Right atrium auricular region (tissue), 2 donors: ENCODE measurements around the gene FRMD4A. TPM values are rescaled to one million over a fixed set of nuclear protein-coding genes. Genes with fewer than 3 reads are reported as not detected.
A peak's percentile ranks its signal among the peaks of the same experiment; 100 is the strongest.

ENCODE experiments used
- DNase-seq: peaks from one replicate; pipeline ENCODE4 v3.0.0-alpha.2; 2019; ENCODE audit warnings: low spot score
- H3K27ac ChIP-seq, 2 donors: fragments of 200-600 bp; sonication (generic); 1 replicate in 1 of 2; 2 replicates in 1 of 2; pipeline ENCODE4 v1.5.1; 2016 to 2019
- H3K27me3 ChIP-seq, 2 donors: fragments of 200-600 bp; sonication (generic); one replicate each; pipeline versions ENCODE4 v1.5.1 to v1.6.0; 2017 to 2019
- H3K36me3 ChIP-seq: fragments of 200-600 bp; sonication (generic); one replicate; pipeline ENCODE4 v1.5.1; 2016
- H3K4me1 ChIP-seq, 2 donors: fragments of 200-600 bp; sonication (generic); one replicate each; pipeline versions ENCODE4 v1.5.1 to v1.6.0; 2017 to 2019
- H3K4me3 ChIP-seq, 2 donors: fragments of 200-600 bp; sonication (generic); 1 replicate in 1 of 2; 2 replicates in 1 of 2; pipeline ENCODE4 v1.5.1; 2017 to 2019; ENCODE audit warnings: mild to moderate bottlenecking in 1 of 2, moderate library complexity in 1 of 2
- H3K9me3 ChIP-seq, 2 donors: fragments of 200-600 bp; sonication (generic); one replicate each; pipeline ENCODE4 v1.5.1; 2019
- CTCF ChIP-seq, 2 donors: fragments of 200-600 bp; sonication (generic); IDR thresholded peaks; one replicate each; pipeline ENCODE4 v1.5.1; 2019; ENCODE audit warnings: antibody characterized with exemption in 2 of 2
- total RNA-seq, 2 donors: library from RNA; depleted of rRNA; stranded (reverse); fragments of >200 nt; gene quantifications; one replicate each; pipeline ENCODE4 v1.1.0, GENCODE V29; 2016

Gene FRMD4A
- total RNA-seq, 2 donors from 2014 or later, result 15.9 to 22.9 TPM

GRCh38 chr10:14086596-14086995, 244.1 kb downstream of the FRMD4A start:
- Histone ChIP-seq H3K4me1 (peaks cover 0 to 5% of the 10 kb centered on the region in 2 donors), H3K9me3 (no peaks in the 10 kb centered on the region), H3K27ac (no peak overlapping the region), H3K27me3 (no peaks in the 10 kb centered on the region), H3K4me3 (no peak overlapping the region), H3K36me3 (no peaks in the 10 kb centered on the region)
- no peak for DNase-seq
- TF ChIP-seq CTCF (IDR thresholded peaks at IDR 0.05), result no peak

- no peaks in the 10 kb centered on the region for H3K36me3 ChIP-seq
- H3K4me3 ChIP-seq, result no peak overlapping the region
- H3K27me3 ChIP-seq, result no peaks in the 10 kb centered on the region
- no peak for DNase-seq
- TF ChIP-seq CTCF (IDR thresholded peaks at IDR 0.05), result no peak
- no peak overlapping the region for H3K27ac ChIP-seq
- peaks cover 0 to 5% of the 10 kb centered on the region in 2 donors for H3K4me1 ChIP-seq
- H3K9me3 ChIP-seq, result no peaks in the 10 kb centered on the region
These were observed 245.8 kb downstream of the FRMD4A start for GRCh38 chr10:14084875-14085274.

- TF ChIP-seq CTCF (IDR thresholded peaks at IDR 0.05), result no peak
- DNase-seq, result no peak
These were observed 249.9 kb downstream of the FRMD4A start for GRCh38 chr10:14080795-14081194.

GRCh38 chr10:14077430-14077829, 253.3 kb downstream of the FRMD4A start:
- Histone ChIP-seq H3K9me3 (peaks cover 6 to 7% of the 10 kb centered on the region in 2 donors), H3K36me3 (no peaks in the 10 kb centered on the region), H3K27ac (no peak overlapping the region), H3K27me3 (no peaks in the 10 kb centered on the region), H3K4me1 (peaks cover 0 to 19% of the 10 kb centered on the region in 2 donors), H3K4me3 (no peak overlapping the region)
- no peak for TF ChIP-seq CTCF (IDR thresholded peaks at IDR 0.05)
- DNase-seq, result no peak

More at GRCh38 chr10:14080795-14081194, 249.9 kb downstream of the FRMD4A start:
- Histone ChIP-seq H3K9me3 (peaks cover 6 to 7% of the 10 kb centered on the region in 2 donors), H3K4me3 (no peak overlapping the region), H3K4me1 (no peaks in the 10 kb centered on the region), H3K36me3 (no peaks in the 10 kb centered on the region), H3K27me3 (no peaks in the 10 kb centered on the region), H3K27ac (no peak overlapping the region)

GRCh38 chr10:14074062-14074884, 256.5 kb downstream of the FRMD4A start:
- Histone ChIP-seq H3K4me3 (peak overlapping the region; percentile 8 to 25), H3K4me1 (peaks cover 0 to 19% of the 10 kb centered on the region in 2 donors), H3K36me3 (no peaks in the 10 kb centered on the region), H3K27ac (peak overlapping the region in 1 of 2 donors; percentile 47), H3K9me3 (peaks cover 6 to 7% of the 10 kb centered on the region in 2 donors), H3K27me3 (no peaks in the 10 kb centered on the region)
- TF ChIP-seq CTCF (IDR thresholded peaks at IDR 0.05), result no peak
- peak; percentile 97 for DNase-seq
